Thyroid gland (tissue), 4 donors: ENCODE measurements around the gene PPP2R3A. TPM values are rescaled to one million over a fixed set of nuclear protein-coding genes. Genes with fewer than 3 reads are reported as not detected.

Experiments used
- DNase-seq, 2 donors: peaks; one replicate each; pipeline ENCODE4 v3.0.0-alpha.2; 2019
- H3K27ac ChIP-seq, 3 donors: fragments of 200-600 bp; sonication (generic); 1 replicate in 2 of 3; 2 replicates in 1 of 3; pipeline ENCODE4 v1.5.1; 2016 to 2019; ENCODE audit warnings: mild to moderate bottlenecking in 1 of 3, moderate library complexity in 1 of 3
- H3K27me3 ChIP-seq: fragments of 200-600 bp; sonication (generic); one replicate; pipeline ENCODE4 v1.5.1; 2019
- H3K36me3 ChIP-seq, 2 donors: fragments of 200-600 bp; sonication (generic); one replicate each; pipeline ENCODE4 v1.5.1; 2016 to 2019
- H3K4me1 ChIP-seq, 2 donors: fragments of 200-600 bp; sonication (generic); one replicate each; pipeline ENCODE4 v1.5.1; 2017 to 2019
- H3K4me3 ChIP-seq, 3 donors: fragments of 200-600 bp; sonication (generic); replicated peaks in 1 of 3; 1 replicate in 2 of 3; 2 replicates in 1 of 3; pipeline ENCODE4 v1.5.1; 2016; ENCODE audit warnings: mild to moderate bottlenecking in 1 of 3
- H3K9me3 ChIP-seq: fragments of 200-600 bp; sonication (generic); one replicate; pipeline ENCODE4 v1.5.1; 2017
- CTCF ChIP-seq, 6 experiments: fragments of 200-600 bp in 3 of 6; fragments of 450-650 bp in 3 of 6; sonication (generic) in 3 of 6; IDR thresholded peaks; one replicate each; pipeline ENCODE4 v1.5.1; 2016 to 2019; ENCODE audit warnings: antibody characterized with exemption in 6 of 6, mild to moderate bottlenecking in 2 of 6, inconsistent platforms in 1 of 6, moderate library complexity in 1 of 6
- POLR2A ChIP-seq, 2 donors: fragments of 450-650 bp; IDR thresholded peaks; one replicate each; pipeline ENCODE4 v1.6.1; 2017; ENCODE audit warnings: antibody characterized with exemption in 2 of 2, mild to moderate bottlenecking in 2 of 2, moderate library complexity in 1 of 2
- WGBS, 2 donors: methylation state at CpG; one replicate each; pipeline ENCODE4 v1.1.5; 2017; 5-methylcytosine and 5-hydroxymethylcytosine counted together
- intact Hi-C: fragments of 100-400 bp; cut with DNase I; formaldehyde crosslinking; loops from one replicate; pipeline ENCODE4 v1.15.1; 2023
- total RNA-seq, 4 donors: library from RNA; depleted of rRNA; stranded (reverse); fragments of >200 nt; gene quantifications; one replicate each; pipeline ENCODE4 v1.2.3, GENCODE V29; 2016

PPP2R3A gene
- total RNA-seq, 4 donors from 2014 or later: 8.5 to 15.3 (median 9.8) TPM

- intact Hi-C loops: loop anchor here (5.0 kb wide), 1 partner anchor 124 kb away; no protein-coding TSS in a partner anchor
- Histone ChIP-seq H3K27me3 (no peaks in the 10 kb centered on the region), H3K27ac (no peak overlapping the region), H3K4me3 (no peak overlapping the region), H3K36me3 (no peaks in the 10 kb centered on the region), H3K9me3 (no peaks in the 10 kb centered on the region), H3K4me1 (no peaks in the 10 kb centered on the region)
- no peak for DNase-seq
- TF ChIP-seq POLR2A (IDR thresholded peaks at IDR 0.05): no peak
- peak in 5 of 6 experiments; percentile 9 to 58 (median 54) for TF ChIP-seq CTCF (IDR thresholded peaks at IDR 0.05)
- WGBS, 2 donors: 15 to 17% methylated on average over 1 of the region's 1 CpG
These were observed 46.9 kb upstream of the PPP2R3A start for GRCh38 chr3:135918600-135918999.

- 85 to 89% methylated on average over 2 of the region's 2 CpGs for WGBS, 2 donors
- intact Hi-C loops: no loop called here
- H3K4me1 ChIP-seq: no peaks in the 10 kb centered on the region
These were observed 45.3 kb upstream of the PPP2R3A start for GRCh38 chr3:135920275-135920674.

GRCh38 chr3:135922903-135923250 lies 42.7 kb upstream of the PPP2R3A start:
- Histone ChIP-seq H3K4me1 (no peaks in the 10 kb centered on the region), H3K27me3 (no peaks in the 10 kb centered on the region), H3K27ac (no peak overlapping the region), H3K9me3 (no peaks in the 10 kb centered on the region), H3K36me3 (no peaks in the 10 kb centered on the region), H3K4me3 (no peak overlapping the region)
- DNase-seq: no peak
- intact Hi-C loops: no loop called here
- TF ChIP-seq POLR2A (IDR thresholded peaks at IDR 0.05) (no peak), CTCF (IDR thresholded peaks at IDR 0.05) (no peak)
- WGBS, 2 donors: 92 to 96% methylated on average over 3 of the region's 3 CpGs

More at GRCh38 chr3:135920275-135920674, 45.3 kb upstream of the PPP2R3A start:
- no peak for TF ChIP-seq CTCF (IDR thresholded peaks at IDR 0.05)
- no peak for TF ChIP-seq POLR2A (IDR thresholded peaks at IDR 0.05)
- H3K9me3 ChIP-seq: no peaks in the 10 kb centered on the region
- DNase-seq: no peak
- no peaks in the 10 kb centered on the region for H3K27me3 ChIP-seq
- H3K36me3 ChIP-seq: no peaks in the 10 kb centered on the region
- H3K27ac ChIP-seq: no peak overlapping the region
- no peak overlapping the region for H3K4me3 ChIP-seq

- DNase-seq: no peak
- no peaks in the 10 kb centered on the region for H3K36me3 ChIP-seq
- WGBS, 2 donors: 94 to 100% methylated on average over 1 of the region's 1 CpG
- H3K4me1 ChIP-seq: peaks cover 0 to 1% of the 10 kb centered on the region in 2 donors
- TF ChIP-seq POLR2A (IDR thresholded peaks at IDR 0.05): no peak
- TF ChIP-seq CTCF (IDR thresholded peaks at IDR 0.05): no peak
- no peaks in the 10 kb centered on the region for H3K27me3 ChIP-seq
- no peak overlapping the region for H3K4me3 ChIP-seq
- no peaks in the 10 kb centered on the region for H3K9me3 ChIP-seq
- intact Hi-C loops: no loop called here
- H3K27ac ChIP-seq: no peak overlapping the region
These were observed 41.0 kb upstream of the PPP2R3A start for GRCh38 chr3:135924506-135924905.

- no peaks in the 10 kb centered on the region for H3K36me3 ChIP-seq
- no peak for TF ChIP-seq CTCF (IDR thresholded peaks at IDR 0.05)
- no peaks in the 10 kb centered on the region for H3K9me3 ChIP-seq
- H3K4me3 ChIP-seq: no peak overlapping the region
- DNase-seq: no peak
- WGBS, 2 donors: 91 to 93% methylated on average over 3 of the region's 3 CpGs
- no peak overlapping the region for H3K27ac ChIP-seq
- H3K4me1 ChIP-seq: peaks cover 0 to 5% of the 10 kb centered on the region in 2 donors
- intact Hi-C loops: no loop called here
- no peaks in the 10 kb centered on the region for H3K27me3 ChIP-seq
These were observed 38.9 kb upstream of the PPP2R3A start for GRCh38 chr3:135926664-135927063.
